Measurements from ENCODE around the gene FAM193A. TPM values are rescaled to one million over a fixed set of nuclear protein-coding genes. Genes with fewer than 3 reads are reported as not detected.

The FAM193A gene
- total RNA-seq, 1 experiment from 2014 or later, result 31.3 TPM

DNA sequence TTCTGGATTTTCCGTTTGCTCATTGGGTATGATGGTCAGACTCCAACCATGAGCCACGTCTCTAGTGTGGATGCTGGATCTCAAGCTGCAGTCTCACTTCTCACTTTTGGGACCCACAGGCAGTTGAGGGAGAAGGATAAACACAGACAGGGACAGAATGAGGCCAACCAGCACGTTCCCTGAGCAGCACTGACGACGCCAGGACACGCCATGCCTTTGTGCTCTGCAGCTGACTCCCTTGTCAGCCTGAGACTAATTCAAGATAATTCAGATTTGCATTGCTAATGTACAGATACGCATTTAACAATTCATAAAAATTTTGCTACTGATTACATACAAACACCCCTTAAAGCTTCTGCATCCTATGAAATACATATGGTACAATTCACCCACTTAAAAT lies 106.5 kb downstream of the FAM193A start:
- DNase-seq (ENCODE audit: unreplicated experiment), result no peak
- H3K4me1 Mint-ChIP-seq (ENCODE audit: insufficient read depth, unreplicated experiment), result no peaks in the 10 kb centered on the region
- H3K36me3 Mint-ChIP-seq (ENCODE audit: insufficient read depth, unreplicated experiment), result peaks cover 81% of the 10 kb centered on the region
- no peaks in the 10 kb centered on the region for H3K27me3 Mint-ChIP-seq (ENCODE audit: insufficient read depth, unreplicated experiment)
- intact Hi-C loops (cut with micrococcal nuclease), result no loop called here
- no TSS peak for BruUV-seq (replicated peaks)
- ChIA-PET CTCF (no interaction called here), POLR2A (no interaction called here)
- H3K9me3 Mint-ChIP-seq (ENCODE audit: unreplicated experiment), result no peaks in the 10 kb centered on the region
- H3K27ac Mint-ChIP-seq (ENCODE audit: low read depth, unreplicated experiment), result no peak overlapping the region
- TF ChIP-seq, protein P1, sequence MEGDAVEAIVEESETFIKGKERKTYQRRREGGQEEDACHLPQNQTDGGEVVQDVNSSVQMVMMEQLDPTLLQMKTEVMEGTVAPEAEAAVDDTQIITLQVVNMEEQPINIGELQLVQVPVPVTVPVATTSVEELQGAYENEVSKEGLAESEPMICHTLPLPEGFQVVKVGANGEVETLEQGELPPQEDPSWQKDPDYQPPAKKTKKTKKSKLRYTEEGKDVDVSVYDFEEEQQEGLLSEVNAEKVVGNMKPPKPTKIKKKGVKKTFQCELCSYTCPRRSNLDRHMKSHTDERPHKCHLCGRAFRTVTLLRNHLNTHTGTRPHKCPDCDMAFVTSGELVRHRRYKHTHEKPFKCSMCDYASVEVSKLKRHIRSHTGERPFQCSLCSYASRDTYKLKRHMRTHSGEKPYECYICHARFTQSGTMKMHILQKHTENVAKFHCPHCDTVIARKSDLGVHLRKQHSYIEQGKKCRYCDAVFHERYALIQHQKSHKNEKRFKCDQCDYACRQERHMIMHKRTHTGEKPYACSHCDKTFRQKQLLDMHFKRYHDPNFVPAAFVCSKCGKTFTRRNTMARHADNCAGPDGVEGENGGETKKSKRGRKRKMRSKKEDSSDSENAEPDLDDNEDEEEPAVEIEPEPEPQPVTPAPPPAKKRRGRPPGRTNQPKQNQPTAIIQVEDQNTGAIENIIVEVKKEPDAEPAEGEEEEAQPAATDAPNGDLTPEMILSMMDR (IDR thresholded peaks at IDR 0.05; ENCODE audit: unreplicated experiment), result no peak
- no peak overlapping the region for H3K4me3 Mint-ChIP-seq (ENCODE audit: unreplicated experiment)

DNA sequence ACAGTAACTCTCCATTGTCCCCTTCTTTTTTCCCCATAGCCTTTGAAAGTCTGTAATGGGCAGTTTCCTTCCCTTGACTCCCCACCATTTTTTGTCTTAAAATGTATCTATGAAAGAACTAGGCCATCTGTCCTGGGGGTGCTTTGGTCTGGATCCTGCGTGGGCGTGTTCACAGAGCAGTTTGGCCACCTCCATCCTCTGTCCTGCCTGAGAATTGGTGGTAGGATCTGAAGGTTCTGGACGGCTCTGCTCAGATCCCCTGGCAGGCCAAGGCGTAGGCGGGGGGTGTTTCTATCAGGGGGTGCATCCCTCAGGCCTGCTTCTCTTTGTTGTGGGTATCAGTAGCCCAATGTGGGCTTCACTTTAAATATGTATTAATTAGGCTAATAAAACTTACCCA lies 107.1 kb downstream of the FAM193A start:
- intact Hi-C loops (cut with micrococcal nuclease), result no loop called here
- no peaks in the 10 kb centered on the region for H3K27me3 Mint-ChIP-seq (ENCODE audit: insufficient read depth, unreplicated experiment)

DNA sequence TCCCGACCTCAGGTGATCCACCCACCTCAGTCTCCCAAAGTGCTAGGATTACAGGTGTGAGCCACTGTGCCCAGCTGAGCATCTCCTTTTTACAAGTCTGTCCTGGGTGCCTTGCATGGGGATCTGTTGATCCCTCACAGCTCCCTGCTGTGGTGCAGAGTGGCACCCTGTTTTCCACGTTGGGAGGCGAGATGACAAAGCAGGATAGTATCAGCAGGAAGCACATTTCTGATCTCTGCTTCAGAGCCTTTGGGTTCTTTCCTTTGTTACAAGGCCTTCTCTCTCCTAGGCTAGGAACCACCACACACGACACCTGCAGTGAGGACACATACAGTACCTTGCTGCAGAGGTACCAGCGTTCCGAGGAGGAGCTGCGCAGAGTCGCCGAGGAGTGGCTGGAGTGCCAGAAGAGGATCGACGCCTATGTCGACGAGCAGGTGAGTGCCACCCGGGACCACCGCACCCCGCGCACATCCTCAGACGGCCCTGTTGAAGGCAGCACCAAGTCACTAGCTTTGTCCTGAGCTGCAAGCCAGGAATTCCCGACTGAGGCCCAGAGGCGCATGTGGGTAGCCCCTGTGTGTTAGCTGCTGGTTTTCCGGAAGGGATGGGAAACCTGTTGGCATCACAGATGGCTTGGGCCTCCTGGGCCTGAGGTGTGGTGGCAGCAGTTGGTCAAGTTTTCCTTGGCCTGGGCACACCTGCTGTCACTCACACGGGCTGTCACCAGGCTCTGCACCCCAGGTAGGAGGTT lies 110.1 kb downstream of the FAM193A start:
- POLR2A ChIA-PET, result interaction anchor here (0.6 to 0.9 kb wide), 2 partner anchors 89 to 105 kb away, joined by 3 to 4 read pairs; no protein-coding TSS in a partner anchor
- peaks cover 93% of the 10 kb centered on the region for H3K36me3 Mint-ChIP-seq (ENCODE audit: insufficient read depth, unreplicated experiment)
- peaks cover 2% of the 10 kb centered on the region for H3K4me1 Mint-ChIP-seq (ENCODE audit: insufficient read depth, unreplicated experiment)
- H3K27ac Mint-ChIP-seq (ENCODE audit: low read depth, unreplicated experiment), result no peak overlapping the region
- H3K27me3 Mint-ChIP-seq (ENCODE audit: insufficient read depth, unreplicated experiment), result no peaks in the 10 kb centered on the region
- TF ChIP-seq, protein P1 (IDR thresholded peaks at IDR 0.05; ENCODE audit: unreplicated experiment), result no peak
- no peaks in the 10 kb centered on the region for H3K9me3 Mint-ChIP-seq (ENCODE audit: unreplicated experiment)
- no peak for DNase-seq (ENCODE audit: unreplicated experiment)
- BruUV-seq (replicated peaks), result no TSS peak
- CTCF ChIA-PET, result interaction anchor here (0.7 kb wide), 1 partner anchor 19 kb away, joined by 3 read pairs; no protein-coding TSS in a partner anchor
- intact Hi-C loops (cut with micrococcal nuclease), result no loop called here
- no peak overlapping the region for H3K4me3 Mint-ChIP-seq (ENCODE audit: unreplicated experiment)

More for the DNA sequence above, 107.1 kb downstream of the FAM193A start:
- Mint-ChIP-seq H3K9me3 (ENCODE audit: unreplicated experiment) (no peaks in the 10 kb centered on the region), H3K4me1 (ENCODE audit: insufficient read depth, unreplicated experiment) (no peaks in the 10 kb centered on the region), H3K36me3 (ENCODE audit: insufficient read depth, unreplicated experiment) (peaks cover 84% of the 10 kb centered on the region), H3K4me3 (ENCODE audit: unreplicated experiment) (no peak overlapping the region), H3K27ac (ENCODE audit: low read depth, unreplicated experiment) (no peak overlapping the region)
- TF ChIP-seq, protein P1 (IDR thresholded peaks at IDR 0.05; ENCODE audit: unreplicated experiment), result no peak
- ChIA-PET CTCF (no interaction called here), POLR2A (no interaction called here)
- BruUV-seq (replicated peaks), result no TSS peak
- no peak for DNase-seq (ENCODE audit: unreplicated experiment)

DNA sequence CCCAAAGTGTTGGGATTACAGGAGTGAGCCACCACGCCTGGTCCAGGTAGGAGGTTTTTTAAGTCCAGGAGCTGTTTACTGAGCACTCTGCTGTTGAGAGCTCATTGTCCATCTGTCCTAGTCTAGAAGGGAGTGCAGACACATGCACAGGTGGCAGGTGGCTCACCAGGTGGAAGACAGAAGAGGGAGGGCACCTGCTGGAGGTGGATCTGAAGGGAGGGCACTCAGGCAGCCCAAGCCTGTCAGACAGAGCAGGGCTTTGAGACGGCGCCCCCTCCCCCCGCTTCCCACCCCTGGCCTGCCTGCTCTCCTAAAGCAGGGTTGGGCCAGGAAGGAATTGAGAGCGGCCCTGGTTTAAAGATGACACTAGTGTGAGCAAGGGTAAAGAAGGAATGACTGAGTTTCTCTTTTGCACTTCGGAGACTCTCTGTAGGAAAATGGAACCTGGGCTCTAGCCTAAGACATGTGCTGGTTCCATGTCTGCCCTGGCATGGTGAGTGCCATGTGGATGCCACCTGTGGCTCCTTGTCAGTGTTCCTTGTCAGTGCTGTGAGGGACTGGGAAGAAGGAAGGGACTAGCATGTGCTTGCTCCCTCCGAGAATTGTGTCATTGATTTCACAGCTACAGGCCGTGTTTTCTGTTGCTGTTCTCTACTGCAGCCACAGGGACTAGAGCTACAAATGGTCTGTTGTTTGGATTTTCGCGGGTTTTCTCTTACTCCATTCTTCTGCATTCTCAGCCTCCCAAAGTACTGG lies 111.1 kb downstream of the FAM193A start:
- TF ChIP-seq, protein P1 (IDR thresholded peaks at IDR 0.05; ENCODE audit: unreplicated experiment), result no peak
- Mint-ChIP-seq H3K4me3 (ENCODE audit: unreplicated experiment) (no peak overlapping the region), H3K4me1 (ENCODE audit: insufficient read depth, unreplicated experiment) (peaks cover 5% of the 10 kb centered on the region), H3K27me3 (ENCODE audit: insufficient read depth, unreplicated experiment) (no peaks in the 10 kb centered on the region), H3K9me3 (ENCODE audit: unreplicated experiment) (no peaks in the 10 kb centered on the region), H3K36me3 (ENCODE audit: insufficient read depth, unreplicated experiment) (peaks cover 84% of the 10 kb centered on the region), H3K27ac (ENCODE audit: low read depth, unreplicated experiment) (no peak overlapping the region)
- intact Hi-C loops (cut with micrococcal nuclease), result no loop called here
- CTCF ChIA-PET, result no interaction called here
- POLR2A ChIA-PET, result no interaction called here
- BruUV-seq (replicated peaks), result no TSS peak
- no peak for DNase-seq (ENCODE audit: unreplicated experiment)
